NCI-H345 (cell line): ENCODE results near the gene THSD7B.

Source experiments
- DNase-seq: peaks from one replicate; lab custom pipeline; 2025; lab: John Stamatoyannopoulos, UW

Gene THSD7B

DNA sequence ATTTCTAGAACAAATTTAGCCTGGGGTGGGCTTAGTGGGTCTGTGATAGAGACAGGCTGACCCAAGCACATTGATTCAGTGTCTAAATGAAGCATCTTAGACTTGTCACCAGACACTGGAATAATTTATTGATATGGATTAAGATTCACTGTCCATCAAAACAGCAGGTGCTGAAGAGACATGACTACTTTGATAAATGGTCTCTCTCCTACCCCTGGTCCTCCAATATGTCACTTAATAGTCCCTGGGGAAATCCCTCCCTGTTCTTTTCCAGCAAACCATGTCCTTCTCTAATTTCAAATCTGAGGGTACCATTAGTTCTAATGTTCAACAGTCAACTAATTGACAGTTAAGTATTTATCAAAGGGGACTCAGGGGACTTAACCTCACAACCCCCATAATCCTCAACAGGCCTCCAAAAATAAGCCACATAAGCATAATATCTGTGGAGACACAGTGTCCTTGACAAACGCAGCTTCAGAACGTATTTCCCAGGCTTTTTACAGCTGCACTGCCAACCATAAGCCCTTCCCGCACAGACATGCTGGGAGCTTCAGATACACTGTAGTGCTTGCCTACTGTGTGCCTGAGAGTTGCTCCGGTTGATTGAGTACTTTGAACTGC is 391.0 kb downstream of the THSD7B start:
- no peak for DNase-seq

DNA sequence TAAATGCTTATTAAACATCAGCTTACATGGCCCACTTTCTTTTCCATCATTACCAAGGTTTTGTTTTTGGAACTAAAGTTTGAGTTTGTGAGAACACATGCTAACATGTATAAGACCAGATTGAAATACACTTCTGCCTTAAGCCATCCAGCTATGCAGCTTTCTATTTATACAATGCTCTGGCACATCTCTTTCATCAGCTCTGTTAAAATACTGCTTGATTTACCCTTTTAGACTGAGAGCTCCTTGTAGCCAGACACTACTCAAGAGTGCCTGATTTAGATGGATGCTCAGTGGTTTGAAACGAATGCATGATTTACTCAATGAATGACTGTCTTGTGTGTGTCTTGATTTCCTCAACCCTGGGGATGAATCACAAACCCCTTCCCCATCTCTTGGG is 392.5 kb downstream of the THSD7B start:
- DNase-seq: no peak

- DNase-seq: no peak
Observed at GRCh38 chr2:137161250-137161649, 395.9 kb downstream of the THSD7B start.

DNA sequence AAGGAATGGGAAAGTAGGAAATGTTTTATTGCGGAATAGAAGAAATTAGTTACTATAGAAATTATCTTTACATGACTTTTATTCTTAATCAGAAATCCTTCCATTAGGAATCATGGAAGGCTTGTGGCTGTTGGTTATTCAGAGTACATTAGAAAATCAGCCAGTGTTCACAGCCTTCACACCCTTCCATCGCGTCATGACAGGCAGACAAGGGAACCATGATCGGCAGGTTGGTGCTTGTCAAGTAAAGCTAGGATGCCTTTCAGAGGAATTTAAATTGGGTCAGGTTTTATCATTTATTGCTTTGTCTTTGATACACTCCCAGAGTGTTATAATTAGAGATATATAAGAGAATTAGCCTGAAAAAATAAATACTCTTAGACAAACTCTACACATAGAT is 400.6 kb downstream of the THSD7B start:
- DNase-seq: no peak

DNA sequence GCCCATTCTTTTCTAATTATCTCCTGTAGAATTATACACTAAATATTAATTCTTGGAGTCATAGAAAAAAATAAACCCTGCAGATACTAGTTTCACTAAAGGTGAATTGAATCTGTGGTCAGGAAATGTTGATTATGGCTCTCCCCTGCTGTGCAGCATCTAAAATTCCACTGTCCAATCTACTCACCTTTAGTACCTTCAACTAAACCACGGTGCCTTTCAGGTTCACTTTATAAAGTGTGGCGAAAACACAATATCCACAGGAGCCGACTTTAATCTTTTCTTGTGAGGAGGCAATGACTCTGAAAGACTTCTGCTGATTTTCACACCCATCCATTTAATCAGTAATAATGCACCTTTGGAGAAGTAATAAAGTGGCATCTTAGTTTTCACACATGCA is 402.3 kb downstream of the THSD7B start:
- no peak for DNase-seq

- no peak for DNase-seq
Observed at GRCh38 chr2:137168552-137168951, 403.2 kb downstream of the THSD7B start.

DNA sequence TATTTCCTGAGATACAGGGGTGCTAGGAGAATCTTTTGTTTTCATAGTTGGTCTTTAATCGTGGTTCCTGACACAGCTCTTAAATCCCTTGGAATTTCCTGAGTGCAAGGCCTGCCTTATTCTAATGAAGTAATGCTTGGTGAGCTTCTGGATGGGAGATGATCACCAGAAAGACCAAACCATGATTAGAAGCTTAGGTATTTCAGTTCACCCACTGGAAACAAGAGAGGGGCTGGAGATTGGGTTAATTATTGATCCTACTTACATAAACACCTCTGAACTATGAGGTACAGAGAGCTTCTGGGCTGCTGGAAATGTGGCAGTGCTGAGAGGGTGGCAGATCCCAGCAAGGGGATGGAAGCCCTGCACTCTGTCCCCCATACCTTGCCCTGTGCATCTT is 406.8 kb downstream of the THSD7B start:
- DNase-seq: no peak

GRCh38 chr2:137173463-137173862 is 408.1 kb downstream of the THSD7B start:
- DNase-seq: no peak

DNA sequence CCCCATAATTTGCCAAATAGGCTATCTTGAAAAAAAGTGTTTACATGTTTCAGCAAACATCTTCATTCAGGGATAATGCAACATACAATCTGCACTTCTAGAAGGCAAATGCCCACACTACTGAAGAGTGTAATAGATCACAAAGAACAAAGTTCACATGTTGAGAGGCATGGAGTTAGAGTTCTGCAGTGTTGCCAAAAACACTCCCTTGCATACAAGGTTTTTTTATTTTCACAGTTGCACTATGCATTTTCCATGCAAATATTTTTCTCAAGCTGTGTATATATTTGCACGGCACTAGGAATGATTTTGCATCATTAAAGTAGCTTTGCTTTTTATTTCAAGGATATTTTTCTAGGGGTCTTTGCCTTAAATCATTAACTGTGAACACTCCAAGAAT is 409.9 kb downstream of the THSD7B start:
- DNase-seq: no peak

- no peak for DNase-seq
Observed at GRCh38 chr2:137178951-137179377, 413.6 kb downstream of the THSD7B start.

DNA sequence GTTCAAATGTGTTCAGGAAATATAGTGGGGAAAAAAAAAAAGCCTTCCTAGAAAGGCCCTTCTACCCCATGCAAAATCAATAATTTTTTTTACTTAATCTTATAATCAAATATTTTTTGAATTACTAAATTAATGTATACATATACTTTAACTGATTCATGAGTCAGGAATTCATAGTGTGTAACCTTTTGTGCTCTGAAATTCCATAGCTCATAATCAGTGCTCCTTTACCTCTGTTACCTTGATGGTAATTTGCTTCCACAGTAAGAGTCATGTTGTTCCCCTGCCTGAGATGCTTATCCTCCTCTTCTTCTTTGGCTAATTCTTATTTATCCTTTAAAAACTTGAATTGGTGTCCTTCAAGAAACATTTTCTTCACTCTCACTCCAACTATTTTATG is 414.2 kb downstream of the THSD7B start:
- no peak for DNase-seq

DNA sequence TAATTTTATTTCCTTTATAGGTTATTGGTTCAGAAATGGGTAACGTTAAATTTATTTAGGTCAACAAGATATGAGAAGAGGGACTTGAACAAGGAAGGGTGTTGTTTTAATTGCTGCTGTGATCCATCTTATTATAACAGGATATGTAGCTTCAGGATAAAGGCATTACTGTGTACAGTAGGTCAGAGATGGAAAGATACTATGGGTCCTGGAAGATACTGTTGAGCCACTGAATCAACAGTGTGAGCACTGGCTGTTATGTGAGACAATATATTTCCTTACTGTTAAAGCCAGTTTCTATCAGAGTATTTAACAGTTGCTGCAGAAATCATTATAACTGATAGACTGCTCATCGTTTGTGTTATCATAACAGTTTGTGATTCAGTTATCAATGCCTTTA is 414.7 kb downstream of the THSD7B start:
- no peak for DNase-seq

DNA sequence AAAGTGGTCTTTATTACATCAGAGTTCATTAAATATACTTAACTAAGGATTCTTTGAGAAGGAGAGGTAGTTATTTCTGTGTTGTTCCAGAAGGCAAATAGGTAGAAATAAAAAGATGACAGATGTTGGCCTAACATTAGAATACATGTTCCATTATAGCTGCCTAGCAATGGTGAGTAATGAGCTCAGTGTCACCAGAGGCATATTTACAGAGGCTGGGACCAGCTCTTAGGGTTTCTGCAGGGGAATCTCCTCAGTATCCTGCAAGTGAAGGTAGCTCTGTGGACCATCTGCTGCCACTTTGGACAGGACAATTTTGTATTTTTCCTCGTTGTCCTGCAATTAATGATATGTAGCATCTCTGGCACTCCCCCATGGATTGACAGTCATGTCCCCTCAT is 416.0 kb downstream of the THSD7B start:
- no peak for DNase-seq

GRCh38 chr2:137182071-137182470 is 416.7 kb downstream of the THSD7B start:
- no peak for DNase-seq

DNA sequence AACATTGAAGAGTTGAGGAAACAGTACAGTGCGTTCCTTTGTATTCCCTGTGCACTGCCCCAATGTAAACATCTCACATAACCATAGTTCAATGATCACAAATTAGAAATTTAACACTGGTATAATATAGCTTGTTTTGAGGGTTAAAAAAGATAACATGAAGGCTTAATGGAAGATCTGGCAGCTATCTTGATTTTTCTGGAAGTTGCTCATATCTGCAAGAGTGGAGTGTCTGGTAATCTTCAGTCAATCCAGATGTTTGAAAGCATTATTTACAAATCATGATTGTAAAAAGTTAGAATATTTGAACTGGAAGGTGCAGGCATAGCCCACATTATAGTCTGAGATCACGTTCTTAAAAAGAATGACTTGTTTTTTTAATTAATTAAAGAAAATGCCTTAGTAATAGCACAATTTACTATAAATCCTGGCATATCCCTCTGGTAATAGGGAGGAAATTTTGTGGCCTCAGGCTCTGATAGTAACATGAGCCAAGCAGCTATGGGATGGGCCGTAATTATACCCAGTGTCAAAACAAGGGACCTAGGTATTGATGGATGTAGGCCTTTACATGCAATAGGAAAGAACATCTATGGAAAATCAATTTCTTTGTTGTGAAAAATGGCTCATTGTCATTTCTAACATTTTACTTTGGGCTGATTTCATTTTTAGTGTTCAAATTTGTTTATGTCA is 418.0 kb downstream of the THSD7B start:
- DNase-seq: no peak

GRCh38 chr2:137185378-137186078 is 420.2 kb downstream of the THSD7B start:
- no peak for DNase-seq

DNA sequence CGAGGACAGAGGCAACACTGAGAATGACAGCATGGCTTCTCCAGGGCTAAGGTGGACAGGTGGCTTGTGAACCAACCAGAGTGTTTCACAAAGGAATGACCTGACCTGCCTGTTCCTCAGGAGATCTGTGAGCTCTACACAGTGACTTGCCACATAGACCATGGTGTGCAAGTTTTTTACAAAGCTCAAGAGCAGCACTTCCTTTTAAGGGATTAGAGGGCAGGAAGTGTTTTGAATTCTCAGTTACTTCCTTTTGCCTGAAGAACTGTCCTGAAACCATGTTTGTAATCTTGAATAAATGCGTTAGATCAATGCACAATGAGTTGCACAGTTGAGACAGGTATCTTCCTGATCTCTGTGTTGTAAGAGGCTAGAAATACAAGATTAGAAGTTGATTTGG is 421.9 kb downstream of the THSD7B start:
- DNase-seq: no peak

GRCh38 chr2:137190411-137191195 is 425.3 kb downstream of the THSD7B start:
- peak; percentile 13 for DNase-seq

DNA sequence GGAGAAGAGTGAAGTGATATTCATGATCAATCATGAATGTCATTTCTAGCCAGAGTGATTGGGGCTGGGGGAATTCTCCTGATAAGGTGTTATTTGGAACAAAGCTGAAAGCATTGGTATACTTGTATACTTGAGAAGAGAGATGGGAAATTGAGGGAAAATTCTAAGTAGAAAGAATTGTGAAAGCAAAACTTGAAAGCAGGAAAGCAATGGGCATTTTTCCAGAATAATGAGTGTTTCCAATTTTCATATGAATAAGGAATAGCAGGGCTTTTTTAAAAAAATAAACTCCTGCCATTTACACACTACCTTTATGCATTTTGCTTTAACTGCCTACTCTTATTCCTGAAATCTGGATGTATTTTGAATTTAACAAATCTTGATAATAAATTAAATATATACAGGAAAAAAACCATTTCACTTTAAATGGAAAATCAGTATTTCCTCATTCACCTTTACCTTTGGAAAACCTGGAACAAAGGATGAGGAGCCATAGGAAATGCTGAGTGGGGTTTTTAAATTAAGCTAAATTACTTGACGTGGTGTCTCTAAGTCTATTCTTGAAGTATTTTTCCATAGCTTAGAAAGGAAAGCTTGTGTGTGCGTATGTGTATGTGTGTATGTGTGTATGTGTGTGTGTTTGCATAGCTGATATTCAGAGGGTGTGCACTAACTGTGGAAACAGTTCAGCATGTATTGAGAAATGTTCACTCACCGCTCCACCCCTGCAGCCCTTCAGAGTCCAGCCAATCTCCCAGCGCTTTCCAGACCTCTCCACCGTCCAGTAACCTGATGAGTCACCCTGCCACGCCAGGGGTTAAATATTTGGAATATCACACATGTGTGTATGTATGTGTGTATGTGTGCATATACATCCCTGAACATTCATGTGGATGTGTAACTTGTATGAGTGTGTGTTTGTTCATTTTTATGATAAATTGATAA is 427.3 kb downstream of the THSD7B start:
- DNase-seq: no peak

DNA sequence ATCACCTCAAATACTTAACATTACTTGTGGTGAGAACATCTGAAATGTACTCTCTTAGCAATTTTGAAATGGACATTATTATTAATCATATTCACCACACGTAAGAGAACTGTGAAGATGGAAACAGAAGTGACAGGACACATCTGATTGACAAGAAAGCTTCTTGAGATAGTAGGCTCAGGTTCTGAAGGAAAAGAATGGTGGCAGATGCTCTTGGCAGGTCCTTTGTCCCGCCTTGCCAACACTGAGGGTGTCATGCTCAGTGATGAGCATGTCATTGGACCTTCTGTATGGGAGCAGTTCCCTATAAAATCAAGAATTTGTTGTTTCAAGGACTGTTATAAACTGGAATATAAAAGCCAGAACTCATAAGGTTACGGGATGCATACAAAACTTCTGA is 428.1 kb downstream of the THSD7B start:
- no peak for DNase-seq

DNA sequence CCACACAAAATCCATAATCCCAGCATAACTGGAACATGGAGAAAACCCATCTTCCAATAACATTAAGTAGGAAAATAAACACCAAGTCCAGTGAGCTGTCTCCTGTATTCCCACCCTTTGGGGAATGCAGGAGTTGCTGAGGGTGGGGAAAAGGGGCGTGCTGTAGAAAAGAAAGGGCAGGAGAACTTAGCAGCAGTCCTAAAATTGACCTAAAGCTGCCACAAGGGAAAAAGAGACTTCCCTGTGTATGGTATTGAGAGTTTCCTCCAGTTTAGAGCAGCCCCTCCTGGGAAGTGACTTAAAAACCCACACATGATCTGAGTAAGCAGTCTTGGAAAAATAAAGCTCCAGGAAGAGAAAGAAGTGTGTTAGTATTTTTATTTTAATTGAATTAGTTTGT is 428.8 kb downstream of the THSD7B start:
- no peak for DNase-seq
